ENCODE measurements around the gene RBM42.
"Not testable (repeated sequence)": the region's sequence is repeated elsewhere in the genome, so short reads cannot be mapped to it uniquely, and the experiment has no call there.

RBM42 gene

DNA sequence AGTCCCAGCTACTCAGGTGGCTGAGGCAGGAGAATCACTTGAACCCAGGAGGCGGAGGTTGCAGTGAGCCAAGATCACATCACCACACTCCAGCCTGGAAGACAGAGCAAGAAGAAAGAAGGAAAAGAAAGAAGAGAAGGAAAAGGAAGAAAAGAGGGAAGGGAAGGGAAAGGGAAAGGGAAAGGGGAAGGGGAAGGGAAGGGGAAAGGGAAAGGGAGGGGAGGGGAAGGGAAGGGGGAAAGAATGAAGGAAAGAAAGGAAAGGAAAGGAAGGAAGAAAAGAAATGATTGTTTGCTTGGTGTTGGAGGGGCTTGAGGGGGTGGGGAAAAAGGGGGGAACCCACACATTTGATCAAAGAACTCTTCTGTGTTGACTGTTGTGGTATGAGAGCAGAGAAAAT lies 32.9 kb upstream of the RBM42 start:
- no peaks in the 10 kb centered on the region for H3K27me3 ChIP-seq (ENCODE audit: insufficient read depth, low read length)
- H3K9ac ChIP-seq (ENCODE audit: low read length), result no peak overlapping the region
- no peak overlapping the region for H3K4me3 ChIP-seq (ENCODE audit: low read depth, low read length, poor library complexity, severe bottlenecking)
- no peaks in the 10 kb centered on the region for H3K9me2 ChIP-seq (ENCODE audit: low read depth, low read length)
- no peaks in the 10 kb centered on the region for H4K20me1 ChIP-seq (ENCODE audit: insufficient read depth, low read length)
- H3K27ac ChIP-seq (ENCODE audit: low read depth, low read length, poor library complexity, severe bottlenecking), result no peak overlapping the region
- H3K79me2 ChIP-seq (ENCODE audit: insufficient read depth, low read length), result no peaks in the 10 kb centered on the region
- no peaks in the 10 kb centered on the region for H3F3A ChIP-seq (ENCODE audit: insufficient read depth, low read length)
- H3K9me3 ChIP-seq (ENCODE audit: low read length), result no peaks in the 10 kb centered on the region
- no peak overlapping the region for H3K4me2 ChIP-seq (ENCODE audit: low read length)
- TF ChIP-seq, protein P1, sequence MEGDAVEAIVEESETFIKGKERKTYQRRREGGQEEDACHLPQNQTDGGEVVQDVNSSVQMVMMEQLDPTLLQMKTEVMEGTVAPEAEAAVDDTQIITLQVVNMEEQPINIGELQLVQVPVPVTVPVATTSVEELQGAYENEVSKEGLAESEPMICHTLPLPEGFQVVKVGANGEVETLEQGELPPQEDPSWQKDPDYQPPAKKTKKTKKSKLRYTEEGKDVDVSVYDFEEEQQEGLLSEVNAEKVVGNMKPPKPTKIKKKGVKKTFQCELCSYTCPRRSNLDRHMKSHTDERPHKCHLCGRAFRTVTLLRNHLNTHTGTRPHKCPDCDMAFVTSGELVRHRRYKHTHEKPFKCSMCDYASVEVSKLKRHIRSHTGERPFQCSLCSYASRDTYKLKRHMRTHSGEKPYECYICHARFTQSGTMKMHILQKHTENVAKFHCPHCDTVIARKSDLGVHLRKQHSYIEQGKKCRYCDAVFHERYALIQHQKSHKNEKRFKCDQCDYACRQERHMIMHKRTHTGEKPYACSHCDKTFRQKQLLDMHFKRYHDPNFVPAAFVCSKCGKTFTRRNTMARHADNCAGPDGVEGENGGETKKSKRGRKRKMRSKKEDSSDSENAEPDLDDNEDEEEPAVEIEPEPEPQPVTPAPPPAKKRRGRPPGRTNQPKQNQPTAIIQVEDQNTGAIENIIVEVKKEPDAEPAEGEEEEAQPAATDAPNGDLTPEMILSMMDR (IDR thresholded peaks at IDR 0.05; ENCODE audit: low read length), result no peak
- no peak for TF ChIP-seq EZH2 (IDR thresholded peaks at IDR 0.05; ENCODE audit: borderline replicate concordance, low read length)
- no peak overlapping the region for H2AFZ ChIP-seq (ENCODE audit: low read length)
- no peaks in the 10 kb centered on the region for H3K36me3 ChIP-seq (ENCODE audit: insufficient read depth, low read length)
- H3K4me1 ChIP-seq (ENCODE audit: insufficient read depth, low read length, severe bottlenecking), result no peaks in the 10 kb centered on the region

GRCh38 chr19:35596366-35596999 lies 32.4 kb upstream of the RBM42 start:
- Histone ChIP-seq H3K36me3 (ENCODE audit: insufficient read depth, low read length) (no peaks in the 10 kb centered on the region), H3K4me3 (ENCODE audit: low read depth, low read length, poor library complexity, severe bottlenecking) (no peak overlapping the region), H3K9me3 (ENCODE audit: low read length) (no peaks in the 10 kb centered on the region), H3K9me2 (ENCODE audit: low read depth, low read length) (no peaks in the 10 kb centered on the region), H3K79me2 (ENCODE audit: insufficient read depth, low read length) (no peaks in the 10 kb centered on the region), H3K27ac (ENCODE audit: low read depth, low read length, poor library complexity, severe bottlenecking) (no peak overlapping the region), H3K9ac (ENCODE audit: low read length) (no peak overlapping the region), H2AFZ (ENCODE audit: low read length) (no peak overlapping the region), H3K4me1 (ENCODE audit: insufficient read depth, low read length, severe bottlenecking) (no peaks in the 10 kb centered on the region), H3K27me3 (ENCODE audit: insufficient read depth, low read length) (no peaks in the 10 kb centered on the region), H3K4me2 (ENCODE audit: low read length) (no peak overlapping the region), H4K20me1 (ENCODE audit: insufficient read depth, low read length) (no peaks in the 10 kb centered on the region), H3F3A (ENCODE audit: insufficient read depth, low read length) (no peaks in the 10 kb centered on the region)
- no peak for TF ChIP-seq EZH2 (IDR thresholded peaks at IDR 0.05; ENCODE audit: borderline replicate concordance, low read length)
- TF ChIP-seq, protein P1 (IDR thresholded peaks at IDR 0.05; ENCODE audit: low read length), result no peak

- no peak overlapping the region for H3K4me2 ChIP-seq (ENCODE audit: low read length)
- TF ChIP-seq, protein P1 (IDR thresholded peaks at IDR 0.05; ENCODE audit: low read length), result no peak
- TF ChIP-seq EZH2 (IDR thresholded peaks at IDR 0.05; ENCODE audit: borderline replicate concordance, low read length), result no peak
- no peak overlapping the region for H3K9ac ChIP-seq (ENCODE audit: low read length)
- no peaks in the 10 kb centered on the region for H3K9me2 ChIP-seq (ENCODE audit: low read depth, low read length)
- H3K79me2 ChIP-seq (ENCODE audit: insufficient read depth, low read length), result no peaks in the 10 kb centered on the region
- H3K36me3 ChIP-seq (ENCODE audit: insufficient read depth, low read length), result no peaks in the 10 kb centered on the region
- no peaks in the 10 kb centered on the region for H3K4me1 ChIP-seq (ENCODE audit: insufficient read depth, low read length, severe bottlenecking)
- no peaks in the 10 kb centered on the region for H3K27me3 ChIP-seq (ENCODE audit: insufficient read depth, low read length)
- no peaks in the 10 kb centered on the region for H3F3A ChIP-seq (ENCODE audit: insufficient read depth, low read length)
- H3K4me3 ChIP-seq (ENCODE audit: low read depth, low read length, poor library complexity, severe bottlenecking), result no peak overlapping the region
- H3K27ac ChIP-seq (ENCODE audit: low read depth, low read length, poor library complexity, severe bottlenecking), result no peak overlapping the region
- no peak overlapping the region for H2AFZ ChIP-seq (ENCODE audit: low read length)
- H3K9me3 ChIP-seq (ENCODE audit: low read length), result no peaks in the 10 kb centered on the region
- no peaks in the 10 kb centered on the region for H4K20me1 ChIP-seq (ENCODE audit: insufficient read depth, low read length)
These were observed 26.9 kb upstream of the RBM42 start for GRCh38 chr19:35601971-35602370.

DNA sequence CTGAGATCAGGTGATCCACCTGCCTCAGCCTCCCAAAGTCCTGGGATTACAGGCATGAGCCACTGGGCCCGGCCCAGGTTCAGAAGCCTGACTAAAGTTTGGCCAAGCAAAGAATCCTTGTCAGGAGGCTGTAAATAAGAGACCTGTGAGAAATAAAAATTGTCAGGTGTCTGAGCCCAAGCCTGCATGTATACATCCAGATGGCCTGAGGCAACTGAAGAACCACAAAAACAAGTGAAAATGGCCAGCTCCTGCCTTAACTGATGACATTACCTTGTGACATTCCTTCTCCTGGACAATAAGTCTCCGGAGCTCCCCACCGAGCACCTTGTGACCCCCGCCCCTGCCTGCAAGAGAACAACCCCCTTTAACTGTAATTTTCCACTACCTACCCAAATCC lies 24.4 kb upstream of the RBM42 start:
- not testable (repeated sequence) for H3F3A ChIP-seq (ENCODE audit: insufficient read depth, low read length); H3K9ac ChIP-seq (ENCODE audit: low read length); H3K9me2 ChIP-seq (ENCODE audit: low read depth, low read length); H3K27ac ChIP-seq (ENCODE audit: low read depth, low read length, poor library complexity, severe bottlenecking); H3K36me3 ChIP-seq (ENCODE audit: insufficient read depth, low read length); H3K9me3 ChIP-seq (ENCODE audit: low read length); H2AFZ ChIP-seq (ENCODE audit: low read length); H3K4me2 ChIP-seq (ENCODE audit: low read length); H4K20me1 ChIP-seq (ENCODE audit: insufficient read depth, low read length); H3K4me3 ChIP-seq (ENCODE audit: low read depth, low read length, poor library complexity, severe bottlenecking); H3K4me1 ChIP-seq (ENCODE audit: insufficient read depth, low read length, severe bottlenecking); H3K79me2 ChIP-seq (ENCODE audit: insufficient read depth, low read length); H3K27me3 ChIP-seq (ENCODE audit: insufficient read depth, low read length)

- H4K20me1 ChIP-seq (ENCODE audit: insufficient read depth, low read length); H3F3A ChIP-seq (ENCODE audit: insufficient read depth, low read length); H3K27ac ChIP-seq (ENCODE audit: low read depth, low read length, poor library complexity, severe bottlenecking); H3K9me2 ChIP-seq (ENCODE audit: low read depth, low read length); H3K27me3 ChIP-seq (ENCODE audit: insufficient read depth, low read length); H3K36me3 ChIP-seq (ENCODE audit: insufficient read depth, low read length); H2AFZ ChIP-seq (ENCODE audit: low read length); H3K79me2 ChIP-seq (ENCODE audit: insufficient read depth, low read length); H3K4me2 ChIP-seq (ENCODE audit: low read length); H3K9ac ChIP-seq (ENCODE audit: low read length); H3K4me3 ChIP-seq (ENCODE audit: low read depth, low read length, poor library complexity, severe bottlenecking); H3K9me3 ChIP-seq (ENCODE audit: low read length): not testable (repeated sequence)
- peaks cover 22% of the 10 kb centered on the region for H3K4me1 ChIP-seq (ENCODE audit: insufficient read depth, low read length, severe bottlenecking)
These were observed 21.7 kb upstream of the RBM42 start for GRCh38 chr19:35607170-35607569.

Data from OCI-LY1 (cell line).